Activated naive CD4-positive, alpha-beta T cell treated with anti-CD3 and anti-CD28 coated beads, Interleukin-2, amount 50 U/mL, for 24 hours (primary cell): Measurements from ENCODE around the gene UTP25.
A peak's percentile ranks its signal among the peaks of the same experiment; 100 is the strongest.
"Not testable (repeated sequence)": the region's sequence is repeated elsewhere in the genome, so short reads cannot be mapped to it uniquely, and the experiment has no call there.

Experiments
- H3K27ac Mint-ChIP-seq: one replicate; pipeline ENCODE4 v1.8.0; 2021; ENCODE audit warnings: mild to moderate bottlenecking, mixed read lengths
- H3K27me3 Mint-ChIP-seq: one replicate; pipeline ENCODE4 v1.8.0; 2021; ENCODE audit warnings: mixed read lengths
- H3K36me3 Mint-ChIP-seq: one replicate; pipeline ENCODE4 v1.8.0; 2021; ENCODE audit warnings: mixed read lengths
- H3K4me1 Mint-ChIP-seq: one replicate; pipeline ENCODE4 v1.8.0; 2021; ENCODE audit warnings: mixed read lengths
- H3K4me3 Mint-ChIP-seq: one replicate; pipeline ENCODE4 v1.8.0; 2021; ENCODE audit warnings: mild to moderate bottlenecking, mixed read lengths
- H3K9me3 Mint-ChIP-seq: one replicate; pipeline ENCODE4 v1.8.0; 2021; ENCODE audit warnings: mixed read lengths

UTP25 gene, protein sequence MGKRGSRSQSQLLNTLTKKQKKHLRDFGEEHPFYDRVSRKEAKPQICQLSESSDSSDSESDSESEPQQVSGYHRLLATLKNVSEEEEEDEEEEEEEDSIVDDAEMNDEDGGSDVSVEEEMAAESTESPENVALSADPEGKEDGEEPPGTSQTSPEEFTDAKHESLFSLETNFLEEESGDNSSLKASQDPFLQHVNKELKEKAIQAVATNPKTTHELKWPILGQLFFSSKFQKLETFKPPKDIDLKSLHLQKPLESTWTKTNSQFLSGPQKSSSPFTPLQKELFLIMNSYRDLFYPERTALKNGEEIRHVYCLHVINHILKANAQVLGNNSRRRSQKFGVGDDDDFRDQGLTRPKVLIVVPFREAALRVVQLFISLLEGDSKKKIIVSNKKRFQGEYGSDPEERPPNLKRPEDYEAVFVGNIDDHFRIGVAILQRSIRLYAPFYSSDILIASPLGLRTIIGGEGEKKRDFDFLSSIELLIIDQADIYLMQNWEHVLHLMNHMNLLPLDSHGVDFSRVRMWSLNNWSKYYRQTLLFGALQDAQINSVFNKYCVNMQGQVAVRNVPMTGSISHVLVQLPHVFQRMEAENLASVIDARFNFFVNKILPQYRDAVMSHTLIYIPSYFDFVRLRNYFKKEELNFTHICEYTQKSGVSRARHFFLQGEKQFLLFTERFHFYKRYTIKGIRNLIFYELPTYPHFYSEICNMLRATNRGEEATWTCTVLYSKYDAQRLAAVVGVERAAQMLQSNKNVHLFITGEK

DNA sequence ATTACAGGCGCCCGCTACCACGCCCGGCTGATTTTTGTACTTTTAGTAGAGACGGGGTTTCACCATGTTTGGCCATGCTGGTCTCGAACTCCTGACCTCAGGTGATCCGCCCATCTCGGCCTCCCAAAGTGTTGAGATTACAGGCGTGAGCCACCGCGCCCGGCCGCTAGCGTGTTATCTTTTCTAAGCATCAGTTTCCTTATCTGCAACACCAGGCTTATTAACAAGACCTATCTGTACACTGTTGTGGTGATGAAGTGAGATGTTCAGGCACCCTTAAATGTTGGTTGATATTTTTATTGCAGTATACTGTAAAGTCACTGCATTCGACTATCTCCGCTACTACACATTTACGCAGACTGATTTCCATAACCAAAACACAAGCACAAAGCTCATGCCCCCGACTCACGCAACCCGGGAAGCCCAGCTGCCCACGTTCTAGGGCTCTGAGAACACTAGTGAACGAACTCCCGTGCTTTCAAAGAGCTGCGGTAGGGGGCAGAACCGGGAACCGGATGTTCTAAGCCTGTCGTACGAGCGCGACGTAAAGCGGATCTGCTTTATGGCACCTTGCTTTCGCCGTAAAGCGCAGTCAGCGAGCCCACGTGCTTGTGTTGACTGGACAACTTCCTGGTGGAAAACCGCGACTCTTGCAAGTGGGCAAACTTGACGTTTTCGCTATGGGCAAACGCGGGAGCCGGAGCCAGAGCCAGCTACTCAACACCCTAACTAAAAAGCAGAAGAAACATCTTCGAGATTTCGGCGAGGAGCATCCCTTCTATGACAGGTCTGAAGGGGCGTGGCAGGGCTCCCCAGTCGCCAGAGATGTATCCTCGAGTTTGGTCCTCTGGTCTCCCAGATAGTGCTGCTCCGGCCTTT, at the start of gene UTP25:
Gene UTP25, plus strand, starts transcription at position 589 of the 879 bp plus-strand sequence. Its CDS starts 92 bp downstream, at position 681.
- no peaks in the 10 kb centered on the region for H3K9me3 Mint-ChIP-seq
- peaks cover 48% of the 10 kb centered on the region for H3K4me1 Mint-ChIP-seq
- peak within 1 kb of the TSS; percentile 87 for H3K4me3 Mint-ChIP-seq
- peaks cover 10% of the 10 kb centered on the region for H3K36me3 Mint-ChIP-seq
- H3K27me3 Mint-ChIP-seq, result peaks cover 3% of the 10 kb centered on the region
- H3K27ac Mint-ChIP-seq, result peak within 1 kb of the TSS; percentile 90

DNA sequence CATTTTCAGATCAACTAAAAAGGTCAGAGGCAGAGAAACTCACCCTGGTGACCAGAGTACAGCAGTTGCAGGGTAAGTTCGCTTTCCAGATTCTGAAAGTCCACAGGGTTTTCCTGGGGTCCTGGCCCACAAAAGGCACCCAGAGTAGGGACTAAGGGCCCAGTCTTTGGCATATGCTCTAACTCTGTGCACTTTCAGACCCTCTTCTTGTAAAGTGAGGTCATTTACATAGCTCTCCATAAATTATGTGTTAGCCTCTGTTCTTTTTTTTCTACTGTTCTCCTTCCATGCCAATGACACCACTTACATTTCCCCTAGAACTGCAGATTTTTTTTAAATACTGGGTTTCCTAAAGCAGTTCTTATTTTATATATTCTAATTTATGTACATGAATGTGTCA, 49.7 kb upstream of the UTP25 start:
- Mint-ChIP-seq H3K27ac (peak overlapping the region; percentile 61), H3K4me3 (no peak overlapping the region), H3K4me1 (peaks cover 34% of the 10 kb centered on the region), H3K36me3 (peaks cover 45% of the 10 kb centered on the region), H3K27me3 (no peaks in the 10 kb centered on the region), H3K9me3 (no peaks in the 10 kb centered on the region)

DNA sequence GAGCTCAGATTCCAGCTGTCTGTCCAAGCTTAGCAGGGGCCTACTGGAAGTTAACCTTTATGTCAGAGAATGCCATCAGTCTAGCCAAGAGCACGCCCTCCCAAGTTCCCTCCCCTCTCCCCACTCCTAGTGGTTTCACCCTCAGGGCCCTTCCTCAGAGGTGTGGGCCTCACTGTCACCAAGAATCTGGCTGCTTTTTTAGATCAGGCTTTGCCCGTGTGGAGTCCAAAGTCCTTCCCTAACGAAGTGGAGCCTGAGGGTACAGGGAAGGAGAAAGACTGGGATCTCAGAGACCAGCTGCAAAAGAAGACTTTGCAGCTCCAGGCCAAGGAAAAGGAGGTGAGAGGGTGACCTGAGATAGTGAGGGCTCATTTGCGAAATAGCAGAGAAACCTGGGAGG, 47.5 kb upstream of the UTP25 start:
- Mint-ChIP-seq H3K4me1 (peaks cover 56% of the 10 kb centered on the region), H3K36me3 (peaks cover 33% of the 10 kb centered on the region), H3K27me3 (no peaks in the 10 kb centered on the region), H3K9me3 (no peaks in the 10 kb centered on the region), H3K27ac (peak overlapping the region; percentile 85), H3K4me3 (no peak overlapping the region)

DNA sequence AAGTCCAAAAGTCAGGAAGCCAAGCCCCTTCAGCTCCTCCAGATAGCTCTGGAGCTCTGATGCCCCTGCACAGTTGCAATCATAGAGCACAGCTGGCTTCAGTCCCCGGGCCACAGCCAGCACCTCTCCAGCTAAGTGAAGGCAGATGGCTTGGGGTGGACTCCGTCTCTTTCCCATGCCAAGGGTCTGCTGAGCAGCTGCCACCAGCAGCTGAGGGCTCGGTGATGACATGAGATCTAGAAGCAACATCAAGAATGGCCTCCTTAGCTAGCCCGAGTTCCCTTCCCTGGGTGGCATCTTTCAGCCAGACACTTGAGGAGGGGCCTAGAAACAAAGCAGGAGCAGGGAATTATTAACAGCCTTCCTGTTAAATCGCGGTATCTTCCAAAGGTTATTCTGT, 44.4 kb upstream of the UTP25 start:
- peaks cover 2% of the 10 kb centered on the region for H3K27me3 Mint-ChIP-seq
- peak overlapping the region; percentile 99 for H3K4me3 Mint-ChIP-seq
- peaks cover 39% of the 10 kb centered on the region for H3K4me1 Mint-ChIP-seq
- H3K27ac Mint-ChIP-seq, result peak overlapping the region; percentile 100
- peaks cover 17% of the 10 kb centered on the region for H3K36me3 Mint-ChIP-seq
- no peaks in the 10 kb centered on the region for H3K9me3 Mint-ChIP-seq

DNA sequence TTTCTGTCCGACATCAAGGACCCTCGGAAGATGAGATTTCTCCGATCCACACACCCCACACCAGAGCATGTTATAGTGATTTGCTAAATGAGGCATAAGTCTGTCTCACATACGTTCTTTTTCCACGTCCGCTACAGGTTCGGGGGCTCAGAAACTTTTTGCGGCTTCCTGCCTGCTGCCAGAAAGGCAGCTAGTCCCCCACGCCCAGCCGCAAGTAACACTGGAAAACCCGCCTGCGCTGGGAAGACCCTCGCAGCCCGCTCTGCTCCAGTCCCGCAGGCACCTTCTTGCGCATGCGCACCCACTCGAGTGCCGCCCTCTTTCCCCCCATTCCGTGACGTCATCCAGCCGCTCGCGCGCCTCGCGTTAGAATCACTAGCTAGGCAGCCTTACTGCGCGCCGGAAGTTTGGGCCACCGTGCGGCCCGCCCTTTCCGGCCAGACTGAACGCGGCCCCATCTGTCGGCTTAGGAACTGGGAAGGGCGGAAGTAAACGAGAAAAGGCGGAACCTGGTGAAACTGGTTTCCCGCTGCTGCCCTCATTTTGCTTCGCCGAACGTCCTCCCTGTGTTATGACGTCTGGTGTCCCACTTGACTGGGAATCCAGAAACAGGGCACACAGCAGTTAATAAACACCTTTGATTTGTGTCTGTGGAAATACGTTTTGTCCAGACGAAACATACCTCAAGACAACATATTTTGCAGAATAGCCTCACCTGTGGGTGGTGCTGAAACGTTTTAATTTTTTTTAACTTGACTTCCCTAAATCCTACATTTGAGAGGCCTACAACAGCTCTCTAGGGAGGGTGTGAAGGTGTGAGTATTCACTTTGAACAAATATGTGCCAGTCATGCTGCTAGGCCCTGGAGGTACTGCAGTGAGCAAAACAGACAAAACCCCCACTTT, 43.3 kb upstream of the UTP25 start, which contains the start of gene C1orf74:
Gene C1orf74, minus strand, starts transcription at position 295 of the 905 bp plus-strand sequence. CDS start 925 bp downstream, outside the sequence.
- Mint-ChIP-seq H3K36me3 (peaks cover 10% of the 10 kb centered on the region), H3K9me3 (no peaks in the 10 kb centered on the region), H3K27ac (peak within 1 kb of the TSS; percentile 100), H3K4me1 (peaks cover 32% of the 10 kb centered on the region), H3K4me3 (peak within 1 kb of the TSS; percentile 99), H3K27me3 (peaks cover 2% of the 10 kb centered on the region)

DNA sequence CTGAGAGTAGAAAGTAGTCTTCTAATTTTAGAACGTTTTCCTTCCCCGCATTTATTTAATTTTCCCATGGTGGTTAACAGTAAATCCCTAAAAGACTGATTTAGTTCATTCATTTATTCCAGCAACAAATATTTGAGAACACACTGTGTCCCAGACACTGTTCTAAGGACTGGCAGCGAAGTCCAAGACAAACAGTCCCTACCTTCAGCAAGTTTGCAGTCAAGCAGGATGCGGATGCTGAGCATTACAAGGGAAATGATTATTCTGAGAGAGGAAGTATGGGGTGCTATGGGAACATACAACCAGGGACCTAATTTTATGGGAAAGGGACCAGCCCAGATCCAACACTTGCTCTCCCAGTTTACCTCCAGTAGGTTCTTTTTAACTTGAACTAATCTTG, 42.2 kb upstream of the UTP25 start:
- Mint-ChIP-seq H3K4me1 (peaks cover 26% of the 10 kb centered on the region), H3K9me3 (no peaks in the 10 kb centered on the region), H3K4me3 (peak overlapping the region; percentile 99), H3K36me3 (peaks cover 9% of the 10 kb centered on the region), H3K27me3 (peaks cover 2% of the 10 kb centered on the region), H3K27ac (peak overlapping the region; percentile 100)

DNA sequence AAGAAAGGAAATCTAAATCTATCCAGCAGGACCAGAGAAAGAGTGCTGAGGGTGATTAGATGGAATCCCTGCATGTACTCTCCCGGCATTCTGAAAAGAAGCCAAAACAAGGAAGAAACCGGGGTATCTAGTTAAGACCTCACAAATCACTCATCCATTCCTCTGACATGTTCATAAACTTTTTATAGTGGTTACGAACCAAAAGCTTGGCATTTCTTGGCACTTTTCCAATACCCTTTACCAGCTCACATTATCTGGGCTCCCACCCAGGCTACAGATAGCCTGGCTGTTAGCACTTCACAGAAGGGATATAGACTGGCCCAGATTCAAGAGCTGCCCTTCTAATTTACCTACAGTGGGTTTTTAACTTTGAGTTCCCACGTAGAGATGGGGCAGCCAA, 41.6 kb upstream of the UTP25 start:
- H3K9me3 Mint-ChIP-seq, result no peaks in the 10 kb centered on the region
- H3K27ac Mint-ChIP-seq, result no peak overlapping the region
- H3K27me3 Mint-ChIP-seq, result peaks cover 2% of the 10 kb centered on the region
- H3K4me1 Mint-ChIP-seq, result peaks cover 26% of the 10 kb centered on the region
- no peak overlapping the region for H3K4me3 Mint-ChIP-seq
- peaks cover 11% of the 10 kb centered on the region for H3K36me3 Mint-ChIP-seq

DNA sequence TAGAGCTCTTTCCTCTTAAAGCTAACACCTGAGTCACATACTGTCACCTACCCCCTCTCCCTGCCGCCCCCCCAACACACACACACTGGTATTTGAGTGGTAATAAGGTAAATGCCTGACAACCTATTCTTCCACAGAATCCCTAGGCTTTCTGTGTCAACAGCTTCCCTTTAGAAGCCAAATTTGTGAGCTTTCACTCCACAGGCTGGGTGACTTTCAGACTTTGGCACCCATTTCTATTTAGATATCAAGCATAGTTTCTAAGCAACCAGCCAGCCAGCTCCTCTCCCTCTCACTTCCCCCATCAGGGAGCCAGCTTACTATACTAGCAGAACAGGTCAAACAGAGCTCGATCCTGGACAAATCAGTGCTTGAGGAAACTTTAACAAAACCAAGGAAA, 40.2 kb upstream of the UTP25 start:
- Mint-ChIP-seq H3K27me3 (peaks cover 4% of the 10 kb centered on the region), H3K4me3 (no peak overlapping the region), H3K9me3 (no peaks in the 10 kb centered on the region), H3K4me1 (peaks cover 26% of the 10 kb centered on the region), H3K36me3 (peaks cover 7% of the 10 kb centered on the region), H3K27ac (no peak overlapping the region)

DNA sequence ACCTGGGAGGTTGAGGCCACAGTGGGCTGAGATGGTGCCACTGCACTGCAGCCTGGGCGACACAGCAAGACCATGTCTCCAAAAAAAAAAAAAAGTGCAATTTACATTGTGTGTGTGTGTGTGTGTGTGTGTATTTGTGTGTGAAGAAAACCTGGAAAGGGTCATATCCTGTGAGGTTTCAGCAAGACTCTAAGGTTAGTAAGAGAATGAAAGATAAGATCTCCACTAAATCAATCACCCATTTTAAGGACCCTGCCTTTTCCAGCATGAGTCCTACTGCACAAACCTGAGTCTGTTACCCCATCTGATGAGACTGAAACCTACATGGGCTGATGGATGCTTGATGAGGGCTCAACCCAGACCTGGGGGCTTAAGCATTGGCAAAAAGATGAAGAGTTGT, 38.5 kb upstream of the UTP25 start:
- Mint-ChIP-seq H3K27ac (no peak overlapping the region), H3K4me1 (peaks cover 14% of the 10 kb centered on the region), H3K4me3 (no peak overlapping the region), H3K9me3 (peaks cover 5% of the 10 kb centered on the region), H3K27me3 (peaks cover 6% of the 10 kb centered on the region), H3K36me3 (peaks cover 10% of the 10 kb centered on the region)

DNA sequence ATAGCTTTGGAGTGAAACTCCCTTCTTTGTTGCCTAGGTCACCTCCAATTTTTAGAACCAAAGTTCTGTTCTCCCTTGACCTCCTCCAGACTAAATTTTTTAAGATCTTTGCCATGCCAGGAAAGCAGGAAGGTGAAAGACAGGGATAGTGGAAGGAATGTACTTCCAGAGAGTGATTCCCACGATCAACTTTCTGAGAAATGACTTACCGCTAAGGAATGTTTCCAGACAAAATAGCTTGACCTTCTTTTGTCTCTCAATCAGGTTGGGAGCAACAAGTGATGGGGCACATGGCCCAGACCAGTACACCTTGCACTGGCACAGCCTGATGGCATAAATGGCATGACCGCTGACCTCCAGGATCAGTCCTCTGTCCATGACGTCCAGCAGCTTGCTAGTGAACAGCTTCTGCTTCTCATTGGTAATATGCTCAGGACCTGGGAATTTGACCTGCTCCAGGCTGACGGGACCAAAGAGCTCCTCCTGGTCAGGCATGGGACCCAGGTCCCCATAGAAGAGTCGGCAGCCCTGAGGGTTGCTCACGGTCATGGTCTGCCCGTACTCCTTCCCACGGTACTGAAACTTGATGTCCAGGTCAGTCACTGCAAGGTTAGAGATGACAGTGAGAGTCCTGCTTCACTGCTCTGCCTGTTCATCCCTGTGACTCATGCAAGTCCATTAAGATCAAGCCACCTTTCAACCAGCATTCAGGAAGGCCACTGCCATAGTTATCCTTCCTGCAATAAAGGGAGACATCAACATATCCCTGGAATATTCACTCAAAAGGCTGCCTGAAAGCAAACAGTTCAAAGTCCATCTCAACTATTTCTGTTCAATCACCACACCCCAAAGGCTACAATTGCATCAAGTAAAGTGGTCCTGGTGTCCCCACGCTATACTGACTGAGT, 37.2 kb upstream of the UTP25 start:
- H3K4me1 Mint-ChIP-seq, result peaks cover 2% of the 10 kb centered on the region
- H3K36me3 Mint-ChIP-seq, result peaks cover 7% of the 10 kb centered on the region
- peaks cover 5% of the 10 kb centered on the region for H3K9me3 Mint-ChIP-seq
- H3K27me3 Mint-ChIP-seq, result peaks cover 6% of the 10 kb centered on the region
- H3K4me3 Mint-ChIP-seq, result no peak overlapping the region
- peak overlapping the region; percentile 5 for H3K27ac Mint-ChIP-seq

DNA sequence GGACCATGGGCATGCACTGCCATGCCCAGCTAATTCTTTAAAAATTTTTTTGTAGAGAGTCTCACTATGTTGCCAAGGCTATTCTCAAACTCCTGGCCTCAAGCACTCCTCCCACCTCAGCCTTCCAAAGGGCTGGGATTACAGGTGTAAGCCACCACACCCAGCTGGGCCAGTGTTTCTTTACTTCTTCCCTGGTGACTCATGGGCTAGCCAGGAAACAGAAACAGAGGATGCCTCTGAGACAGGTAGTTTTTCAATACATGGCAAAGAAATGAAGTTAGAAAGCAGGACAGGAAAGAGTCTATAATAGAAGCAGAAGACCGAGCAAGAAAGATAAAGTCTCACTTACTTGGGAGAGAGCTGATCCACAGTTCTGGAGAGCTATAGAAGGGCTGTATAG, 35.9 kb upstream of the UTP25 start:
- no peak overlapping the region for H3K4me3 Mint-ChIP-seq
- H3K9me3 Mint-ChIP-seq, result peaks cover 5% of the 10 kb centered on the region
- H3K36me3 Mint-ChIP-seq, result peaks cover 7% of the 10 kb centered on the region
- no peak overlapping the region for H3K27ac Mint-ChIP-seq
- peaks cover 6% of the 10 kb centered on the region for H3K27me3 Mint-ChIP-seq
- H3K4me1 Mint-ChIP-seq, result no peaks in the 10 kb centered on the region

DNA sequence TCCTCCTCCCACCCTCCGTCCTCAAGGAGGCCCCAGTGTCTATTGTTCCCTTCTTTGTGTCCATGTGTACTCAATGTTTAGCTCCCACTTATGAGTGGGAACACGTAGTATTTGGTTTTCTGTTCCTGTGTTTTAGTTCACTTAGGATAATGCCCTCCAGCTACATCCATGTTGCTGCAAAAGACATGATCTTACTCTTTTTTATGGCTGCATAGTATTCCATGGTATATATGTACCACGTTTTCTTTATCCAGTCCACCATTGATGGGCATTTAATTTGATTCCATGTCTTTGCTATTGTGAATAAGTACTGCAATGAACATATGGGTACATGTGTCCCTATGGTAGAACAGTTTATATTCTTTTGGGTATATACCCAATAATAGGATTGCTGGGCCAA, 34.1 kb upstream of the UTP25 start:
- H3K36me3 Mint-ChIP-seq, result not testable (repeated sequence)

DNA sequence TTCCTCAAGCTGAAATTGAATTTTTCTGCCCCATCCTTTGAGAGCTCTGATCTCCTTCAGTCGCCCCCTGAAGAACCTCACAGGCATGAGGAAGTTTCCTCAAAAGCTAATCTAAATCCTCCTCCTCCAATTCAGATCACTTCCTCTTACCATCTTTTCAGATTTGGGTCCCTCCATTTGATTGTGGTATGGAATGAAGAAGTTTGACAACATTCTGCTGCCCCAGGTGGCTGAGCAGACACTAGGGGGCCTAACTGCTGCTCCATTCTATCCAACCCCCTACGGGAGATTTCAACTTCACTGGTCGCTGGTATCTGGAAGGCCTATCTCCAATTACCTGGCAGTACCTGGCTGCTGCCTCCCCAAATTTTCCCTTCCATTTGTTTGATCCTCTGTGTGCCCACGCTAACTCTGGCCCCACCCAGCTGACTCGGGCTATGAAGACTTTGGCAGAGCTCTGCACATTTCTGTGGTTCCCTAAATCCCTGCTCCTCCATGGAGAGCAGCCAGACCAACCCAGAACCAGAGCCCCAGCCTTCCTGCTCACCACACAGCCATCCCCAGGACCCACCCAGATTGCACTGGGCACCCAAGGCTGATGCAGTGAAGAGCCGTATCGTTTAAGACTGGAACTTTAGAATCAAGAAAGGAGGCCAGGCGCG, 29.7 kb upstream of the UTP25 start:
- no peaks in the 10 kb centered on the region for H3K4me1 Mint-ChIP-seq
- H3K27me3 Mint-ChIP-seq, result peaks cover 2% of the 10 kb centered on the region
- H3K4me3 Mint-ChIP-seq, result no peak overlapping the region
- H3K27ac Mint-ChIP-seq, result no peak overlapping the region
- peaks cover 3% of the 10 kb centered on the region for H3K36me3 Mint-ChIP-seq
- peaks cover 5% of the 10 kb centered on the region for H3K9me3 Mint-ChIP-seq

More for the DNA sequence above, 34.1 kb upstream of the UTP25 start:
- H3K9me3 Mint-ChIP-seq, H3K4me1 Mint-ChIP-seq, H3K27ac Mint-ChIP-seq, H3K27me3 Mint-ChIP-seq: not testable (repeated sequence)
- H3K4me3 Mint-ChIP-seq, result peak overlapping the region; percentile 12
